Lower leg skin (tissue), 3 donors: Measurements from ENCODE around the gene IDH3A.

Experiments used
- POLR2A ChIP-seq, 2 donors: fragments of 450-650 bp; IDR thresholded peaks; one replicate each; pipeline ENCODE4 v1.6.1; 2016 to 2017; ENCODE audit warnings: antibody characterized with exemption in 2 of 2, mild to moderate bottlenecking in 1 of 2, moderate library complexity in 1 of 2
- TF ChIP-seq, protein P1 (sequence below), 3 donors: fragments of 450-650 bp; IDR thresholded peaks; one replicate each; pipeline ENCODE4 v1.5.1; 2016; ENCODE audit warnings: antibody characterized with exemption in 3 of 3, mild to moderate bottlenecking in 3 of 3, moderate library complexity in 2 of 3

DNA sequence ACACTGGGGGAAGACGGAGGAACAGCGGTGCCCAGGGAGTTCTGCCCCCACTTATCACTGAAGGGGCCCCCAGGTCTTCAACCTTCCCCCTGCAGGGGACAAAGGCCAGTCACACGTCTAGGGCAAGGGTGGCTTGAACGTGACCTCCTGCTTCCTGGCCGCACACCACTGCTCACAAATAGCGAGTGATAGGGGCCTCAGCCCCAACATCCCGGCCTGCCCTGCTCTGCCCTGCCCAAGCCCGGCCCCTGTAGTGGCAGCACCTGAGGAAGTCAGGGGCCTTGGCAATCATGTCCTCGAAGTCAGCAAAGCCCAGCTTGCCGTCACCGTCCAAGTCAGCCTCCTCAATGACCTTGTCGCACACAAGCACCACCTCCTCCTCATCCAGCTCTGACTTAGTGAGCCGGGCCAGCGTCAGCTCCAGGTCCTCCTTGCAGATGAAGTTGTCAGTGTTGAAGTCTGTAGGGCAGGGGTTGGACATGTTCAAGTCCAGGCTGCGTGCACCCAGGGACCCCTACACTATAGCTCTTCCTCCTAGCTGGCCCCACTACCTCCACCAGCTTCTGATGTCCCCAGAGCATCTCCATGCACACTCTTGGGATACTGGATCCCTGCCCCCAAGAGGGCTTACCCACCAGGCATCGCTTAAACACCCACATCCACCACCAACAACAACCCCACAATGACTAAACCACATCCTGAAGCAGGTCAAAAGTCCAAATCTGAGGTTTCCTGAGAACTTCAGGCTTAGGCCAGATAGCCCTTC, 43.5 kb upstream of the IDH3A start:
- TF ChIP-seq, protein P1, sequence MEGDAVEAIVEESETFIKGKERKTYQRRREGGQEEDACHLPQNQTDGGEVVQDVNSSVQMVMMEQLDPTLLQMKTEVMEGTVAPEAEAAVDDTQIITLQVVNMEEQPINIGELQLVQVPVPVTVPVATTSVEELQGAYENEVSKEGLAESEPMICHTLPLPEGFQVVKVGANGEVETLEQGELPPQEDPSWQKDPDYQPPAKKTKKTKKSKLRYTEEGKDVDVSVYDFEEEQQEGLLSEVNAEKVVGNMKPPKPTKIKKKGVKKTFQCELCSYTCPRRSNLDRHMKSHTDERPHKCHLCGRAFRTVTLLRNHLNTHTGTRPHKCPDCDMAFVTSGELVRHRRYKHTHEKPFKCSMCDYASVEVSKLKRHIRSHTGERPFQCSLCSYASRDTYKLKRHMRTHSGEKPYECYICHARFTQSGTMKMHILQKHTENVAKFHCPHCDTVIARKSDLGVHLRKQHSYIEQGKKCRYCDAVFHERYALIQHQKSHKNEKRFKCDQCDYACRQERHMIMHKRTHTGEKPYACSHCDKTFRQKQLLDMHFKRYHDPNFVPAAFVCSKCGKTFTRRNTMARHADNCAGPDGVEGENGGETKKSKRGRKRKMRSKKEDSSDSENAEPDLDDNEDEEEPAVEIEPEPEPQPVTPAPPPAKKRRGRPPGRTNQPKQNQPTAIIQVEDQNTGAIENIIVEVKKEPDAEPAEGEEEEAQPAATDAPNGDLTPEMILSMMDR (IDR thresholded peaks at IDR 0.05), result no peak
- no peak for TF ChIP-seq POLR2A (IDR thresholded peaks at IDR 0.05)
